ENCODE results near the gene ARVCF. TPM values are rescaled to one million over a fixed set of nuclear protein-coding genes. Genes with fewer than 3 reads are reported as not detected.
A peak's percentile ranks its signal among the peaks of the same experiment; 100 is the strongest.

ARVCF gene
- total RNA-seq, 4 donors from 2014 or later = 47.5 to 98.3 (median 80.6) TPM

- 74 to 77% methylated on average over 16 to 19 of the region's 19 CpGs for WGBS, 2 donors
- Histone ChIP-seq H3K4me1 (peaks cover 0 to 48% (median 28%) of the 10 kb centered on the region in 4 donors), H3K9me3 (no peaks in the 10 kb centered on the region), H3K27me3 (no peaks in the 10 kb centered on the region), H3K36me3 (peaks cover 0 to 9% (median 0%) of the 10 kb centered on the region in 3 donors), H3K27ac (peak overlapping the region in 1 of 4 donors; percentile 33), H3K4me3 (no peak overlapping the region)
- DNase-seq (ENCODE audit: low spot score in 2 of 2) = no peak
- TF ChIP-seq POLR2A (IDR thresholded peaks at IDR 0.05) (no peak), EP300 (IDR thresholded peaks at IDR 0.05) (no peak)
- TF ChIP-seq, protein P1, sequence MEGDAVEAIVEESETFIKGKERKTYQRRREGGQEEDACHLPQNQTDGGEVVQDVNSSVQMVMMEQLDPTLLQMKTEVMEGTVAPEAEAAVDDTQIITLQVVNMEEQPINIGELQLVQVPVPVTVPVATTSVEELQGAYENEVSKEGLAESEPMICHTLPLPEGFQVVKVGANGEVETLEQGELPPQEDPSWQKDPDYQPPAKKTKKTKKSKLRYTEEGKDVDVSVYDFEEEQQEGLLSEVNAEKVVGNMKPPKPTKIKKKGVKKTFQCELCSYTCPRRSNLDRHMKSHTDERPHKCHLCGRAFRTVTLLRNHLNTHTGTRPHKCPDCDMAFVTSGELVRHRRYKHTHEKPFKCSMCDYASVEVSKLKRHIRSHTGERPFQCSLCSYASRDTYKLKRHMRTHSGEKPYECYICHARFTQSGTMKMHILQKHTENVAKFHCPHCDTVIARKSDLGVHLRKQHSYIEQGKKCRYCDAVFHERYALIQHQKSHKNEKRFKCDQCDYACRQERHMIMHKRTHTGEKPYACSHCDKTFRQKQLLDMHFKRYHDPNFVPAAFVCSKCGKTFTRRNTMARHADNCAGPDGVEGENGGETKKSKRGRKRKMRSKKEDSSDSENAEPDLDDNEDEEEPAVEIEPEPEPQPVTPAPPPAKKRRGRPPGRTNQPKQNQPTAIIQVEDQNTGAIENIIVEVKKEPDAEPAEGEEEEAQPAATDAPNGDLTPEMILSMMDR (IDR thresholded peaks at IDR 0.05) = no peak
These were observed 61.1 kb downstream of the ARVCF start for GRCh38 chr22:19955241-19956128.

GRCh38 chr22:19951346-19951745, 65.3 kb downstream of the ARVCF start:
- H3K4me3 ChIP-seq = no peak overlapping the region
- H3K4me1 ChIP-seq = peaks cover 0 to 59% (median 17%) of the 10 kb centered on the region in 4 donors
- no peaks in the 10 kb centered on the region for H3K27me3 ChIP-seq
- peaks cover 0 to 9% (median 0%) of the 10 kb centered on the region in 3 donors for H3K36me3 ChIP-seq
- TF ChIP-seq EP300 (IDR thresholded peaks at IDR 0.05) (no peak), POLR2A (IDR thresholded peaks at IDR 0.05) (no peak)
- TF ChIP-seq, protein P1 (IDR thresholded peaks at IDR 0.05) = no peak
- no peaks in the 10 kb centered on the region for H3K9me3 ChIP-seq
- WGBS, 2 donors = 88 to 93% methylated on average over 13 of the region's 13 CpGs
- no peak for DNase-seq (ENCODE audit: low spot score in 2 of 2)
- H3K27ac ChIP-seq = no peak overlapping the region

DNA sequence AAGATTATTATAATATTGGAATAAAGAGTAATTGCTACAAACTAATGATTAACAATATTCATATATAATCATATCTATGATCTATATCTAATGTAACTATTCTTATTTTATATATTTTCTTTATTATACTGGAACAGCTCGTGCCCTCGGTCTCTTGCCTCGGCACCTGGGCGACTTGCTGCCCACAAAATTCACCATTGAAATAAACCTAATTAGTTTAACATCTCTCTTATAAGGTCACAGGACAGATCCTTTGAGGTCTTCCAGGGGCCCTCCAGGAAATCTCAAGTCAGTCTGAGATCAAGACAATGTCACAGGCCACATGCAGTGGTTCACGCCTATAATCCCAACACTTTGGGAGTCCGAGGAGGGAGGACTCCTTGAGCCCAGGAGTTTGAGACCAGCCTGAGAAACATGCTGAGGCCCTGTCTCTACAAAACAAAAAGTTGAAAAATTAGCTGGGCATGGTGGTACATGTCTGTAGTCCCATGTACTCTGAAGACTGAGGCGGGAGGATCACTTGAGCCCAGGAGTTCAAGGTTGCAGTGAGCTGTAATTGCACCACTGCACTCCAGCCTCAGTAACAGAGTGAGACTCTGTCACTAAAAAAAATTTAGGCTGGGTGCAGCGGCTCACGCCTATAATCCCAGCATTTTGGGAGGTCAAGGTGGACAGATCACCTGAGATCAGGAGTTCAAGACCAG, 68.4 kb downstream of the ARVCF start:
- 68 to 76% methylated on average over 9 of the region's 9 CpGs for WGBS, 2 donors
- H3K27ac ChIP-seq = peak overlapping the region in 2 of 4 donors; percentile 83
- no peak overlapping the region for H3K4me3 ChIP-seq
- peaks cover 0 to 9% (median 0%) of the 10 kb centered on the region in 3 donors for H3K36me3 ChIP-seq
- no peaks in the 10 kb centered on the region for H3K27me3 ChIP-seq
- DNase-seq (ENCODE audit: low spot score in 2 of 2) = no peak
- TF ChIP-seq, protein P1 (IDR thresholded peaks at IDR 0.05) = no peak
- TF ChIP-seq EP300 (IDR thresholded peaks at IDR 0.05) = no peak
- no peak for TF ChIP-seq POLR2A (IDR thresholded peaks at IDR 0.05)
- H3K9me3 ChIP-seq = no peaks in the 10 kb centered on the region
- H3K4me1 ChIP-seq = peaks cover 0 to 70% (median 26%) of the 10 kb centered on the region in 4 donors

- peak in 1 of 2 donors; percentile 84 for TF ChIP-seq EP300 (IDR thresholded peaks at IDR 0.05)
- TF ChIP-seq POLR2A (IDR thresholded peaks at IDR 0.05) = no peak
- TF ChIP-seq, protein P1 (IDR thresholded peaks at IDR 0.05) = peak in 1 of 5 experiments; percentile 7
- peak overlapping the region; percentile 64 to 99 (median 88) for H3K4me3 ChIP-seq
- H3K27me3 ChIP-seq = no peaks in the 10 kb centered on the region
- H3K36me3 ChIP-seq = no peaks in the 10 kb centered on the region
- DNase-seq (ENCODE audit: low spot score in 2 of 2) = peak in 1 of 2 donors; percentile 63
- no peaks in the 10 kb centered on the region for H3K9me3 ChIP-seq
- H3K4me1 ChIP-seq = peaks cover 0 to 62% (median 35%) of the 10 kb centered on the region in 4 donors
- H3K27ac ChIP-seq = peak overlapping the region; percentile 95 to 99 (median 96)
- 22 to 24% methylated on average over 11 of the region's 11 CpGs for WGBS, 2 donors
These were observed 73.3 kb downstream of the ARVCF start for GRCh38 chr22:19943082-19944026.
